Measurements from ENCODE around the gene LGSN. TPM values are rescaled to one million over a fixed set of nuclear protein-coding genes. Genes with fewer than 3 reads are reported as not detected.
"Not testable (repeated sequence)": the region's sequence is repeated elsewhere in the genome, so short reads cannot be mapped to it uniquely, and the experiment has no call there.

Gene LGSN, protein sequence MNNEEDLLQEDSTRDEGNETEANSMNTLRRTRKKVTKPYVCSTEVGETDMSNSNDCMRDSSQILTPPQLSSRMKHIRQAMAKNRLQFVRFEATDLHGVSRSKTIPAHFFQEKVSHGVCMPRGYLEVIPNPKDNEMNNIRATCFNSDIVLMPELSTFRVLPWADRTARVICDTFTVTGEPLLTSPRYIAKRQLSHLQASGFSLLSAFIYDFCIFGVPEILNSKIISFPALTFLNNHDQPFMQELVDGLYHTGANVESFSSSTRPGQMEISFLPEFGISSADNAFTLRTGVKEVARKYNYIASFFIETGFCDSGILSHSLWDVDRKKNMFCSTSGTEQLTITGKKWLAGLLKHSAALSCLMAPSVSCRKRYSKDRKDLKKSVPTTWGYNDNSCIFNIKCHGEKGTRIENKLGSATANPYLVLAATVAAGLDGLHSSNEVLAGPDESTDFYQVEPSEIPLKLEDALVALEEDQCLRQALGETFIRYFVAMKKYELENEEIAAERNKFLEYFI
- total RNA-seq: not detected

- DNase-seq (ENCODE audit: low spot score) (no peak), ATAC-seq (ENCODE audit: low FRiP score) (no peak)
- no peak for TF ChIP-seq CTCF (IDR thresholded peaks at IDR 0.05)
Observed at GRCh38 chr6:63319939-63320338, at the start of gene LGSN. LGSN (minus strand) TSS chr6:63319983; CDS start chr6:63319943, 40 bp downstream.

DNA sequence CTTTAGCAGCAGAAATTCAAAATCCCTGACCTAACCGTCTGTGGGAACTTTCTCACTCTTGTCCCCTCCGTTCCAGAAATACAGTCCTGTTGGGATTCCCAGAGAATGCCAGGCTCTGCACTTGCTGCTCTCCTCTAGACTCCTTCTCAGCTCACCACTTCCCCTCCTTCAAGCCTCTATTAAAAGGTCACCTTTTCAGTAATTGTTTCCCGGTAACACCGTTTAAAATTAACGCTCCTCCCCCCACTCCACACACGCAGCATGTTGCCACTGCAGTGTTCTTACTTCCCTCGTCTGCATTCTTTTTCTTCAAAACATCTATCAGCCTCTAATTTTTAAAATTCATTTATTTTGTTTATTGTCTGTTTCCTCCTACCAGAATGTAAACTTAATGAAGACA lies 48.6 kb upstream of the LGSN start:
- DNase-seq (ENCODE audit: low spot score) (no peak), ATAC-seq (ENCODE audit: low FRiP score) (no peak)
- TF ChIP-seq CTCF (IDR thresholded peaks at IDR 0.05): no peak

DNA sequence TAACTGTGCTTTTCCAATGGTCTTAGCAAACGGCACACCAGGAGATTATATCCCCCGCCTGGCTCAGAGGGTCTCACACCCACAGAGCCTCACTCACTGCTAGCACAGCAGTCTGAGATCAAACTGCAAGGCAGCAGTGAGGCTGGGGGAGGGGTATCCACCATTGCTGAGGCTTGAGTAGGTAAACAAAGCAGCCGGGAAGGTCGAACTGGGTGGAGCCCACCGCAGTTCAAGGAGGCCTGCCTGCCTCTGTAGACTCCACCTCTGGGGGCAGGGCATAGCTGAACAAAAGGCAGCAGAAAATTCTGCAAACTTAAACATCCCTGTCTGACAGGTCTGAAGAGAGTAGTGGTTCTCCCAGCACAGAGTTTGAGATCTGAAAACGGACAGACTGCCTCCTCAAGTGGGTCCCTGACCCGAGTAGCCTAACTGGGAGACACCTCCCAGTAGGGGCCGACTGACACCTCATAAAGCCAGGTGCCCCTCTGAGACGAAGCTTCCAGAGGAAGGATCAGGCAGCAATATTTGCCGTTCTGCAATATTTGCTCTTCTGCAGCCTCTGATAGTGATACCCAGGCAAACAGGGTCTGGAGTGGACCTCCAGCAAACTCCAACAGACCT lies 42.8 kb upstream of the LGSN start:
- ATAC-seq (ENCODE audit: low FRiP score); DNase-seq (ENCODE audit: low spot score): not testable (repeated sequence)

DNA sequence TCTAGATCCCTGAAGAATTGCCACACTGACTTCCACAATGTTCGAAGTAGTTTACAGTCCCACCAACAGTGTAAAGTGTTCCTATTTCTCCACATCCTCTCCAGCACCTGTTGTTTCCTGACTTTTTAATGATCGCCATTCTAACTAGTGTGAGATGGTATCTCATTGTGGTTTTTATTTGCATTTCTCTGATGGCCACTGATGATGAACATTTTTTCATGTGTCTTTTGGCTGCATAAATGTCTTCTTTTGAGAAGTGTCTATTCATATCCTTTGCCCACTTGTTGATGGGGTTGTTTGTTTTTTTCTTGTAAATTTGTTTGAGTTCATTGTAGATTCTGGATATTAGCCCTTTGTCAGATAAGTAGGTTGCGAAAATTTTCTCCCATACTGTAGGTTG lies 37.6 kb upstream of the LGSN start:
- ATAC-seq (ENCODE audit: low FRiP score); DNase-seq (ENCODE audit: low spot score): not testable (repeated sequence)

DNA sequence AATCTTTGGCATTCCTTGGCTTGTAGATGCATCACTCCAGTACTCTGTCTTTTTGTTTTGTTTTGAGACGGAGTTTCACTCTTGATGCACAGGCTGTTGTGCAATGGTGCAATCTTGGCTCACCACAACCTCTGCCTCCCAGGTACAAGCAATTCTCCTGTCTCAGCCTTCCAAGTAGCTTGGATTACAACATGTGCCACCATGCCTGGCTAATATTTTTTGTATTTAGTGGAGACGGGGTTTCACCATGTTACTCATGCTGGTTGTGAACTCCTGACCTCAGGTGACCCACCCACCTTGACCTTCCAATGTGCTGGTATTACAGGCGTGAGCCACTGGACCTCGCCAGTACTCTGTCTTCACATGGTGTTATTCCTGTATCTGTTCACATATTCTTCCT lies 35.8 kb upstream of the LGSN start:
- ATAC-seq (ENCODE audit: low FRiP score): no peak
- TF ChIP-seq CTCF (IDR thresholded peaks at IDR 0.05): no peak

GRCh38 chr6:63353286-63353630 lies 33.5 kb upstream of the LGSN start:
- ATAC-seq (ENCODE audit: low FRiP score) (no peak), DNase-seq (ENCODE audit: low spot score) (no peak)
- TF ChIP-seq CTCF (IDR thresholded peaks at IDR 0.05): no peak

More for the DNA sequence above, 35.8 kb upstream of the LGSN start:
- DNase-seq (ENCODE audit: low spot score): no peak

- no peak for DNase-seq (ENCODE audit: low spot score)
- TF ChIP-seq CTCF (IDR thresholded peaks at IDR 0.05): no peak
- no peak for ATAC-seq (ENCODE audit: low FRiP score)
Observed at GRCh38 chr6:63352544-63353285, 32.9 kb upstream of the LGSN start.

Measured in omental fat pad (tissue), 4 donors.